ENCODE results near the gene ALDH18A1. TPM values are rescaled to one million over a fixed set of nuclear protein-coding genes. Genes with fewer than 3 reads are reported as not detected.
"Not testable (repeated sequence)": the region's sequence is repeated elsewhere in the genome, so short reads cannot be mapped to it uniquely, and the experiment has no call there.

ALDH18A1 gene
- total RNA-seq, 1 donor from 2014 or later, result 172 TPM

- TF ChIP-seq CTCF (conservative IDR thresholded peaks at IDR 0.05), result no peak
- Mint-ChIP-seq H3K27ac (ENCODE audit: unreplicated experiment) (no peak overlapping the region), H3K4me1 (no peaks in the 10 kb centered on the region), H3K9me3 (no peaks in the 10 kb centered on the region), H3K36me3 (ENCODE audit: low read depth) (peaks cover 34% of the 10 kb centered on the region), H3K27me3 (ENCODE audit: low read depth) (no peaks in the 10 kb centered on the region), H3K4me3 (no peak overlapping the region)
- DNase-seq (ENCODE audit: low read depth, low spot score), result no peak
These were observed 21.2 kb downstream of the ALDH18A1 start for GRCh38 chr10:95635319-95635733.

- H3K36me3 Mint-ChIP-seq (ENCODE audit: low read depth), result peaks cover 30% of the 10 kb centered on the region
These were observed 27.7 kb downstream of the ALDH18A1 start for GRCh38 chr10:95628786-95629185.

GRCh38 chr10:95626500-95626899, 30.0 kb downstream of the ALDH18A1 start:
- H3K27ac Mint-ChIP-seq (ENCODE audit: unreplicated experiment), result no peak overlapping the region

More at GRCh38 chr10:95628786-95629185, 27.7 kb downstream of the ALDH18A1 start:
- Mint-ChIP-seq H3K27me3 (ENCODE audit: low read depth) (no peaks in the 10 kb centered on the region), H3K4me1 (no peaks in the 10 kb centered on the region), H3K9me3 (no peaks in the 10 kb centered on the region), H3K27ac (ENCODE audit: unreplicated experiment) (no peak overlapping the region), H3K4me3 (no peak overlapping the region)
- DNase-seq (ENCODE audit: low read depth, low spot score), result no peak
- TF ChIP-seq CTCF (conservative IDR thresholded peaks at IDR 0.05), result no peak

GRCh38 chr10:95620415-95620814, 36.1 kb downstream of the ALDH18A1 start:
- not testable (repeated sequence) for H3K27ac Mint-ChIP-seq (ENCODE audit: unreplicated experiment); H3K4me1 Mint-ChIP-seq; H3K4me3 Mint-ChIP-seq; H3K27me3 Mint-ChIP-seq (ENCODE audit: low read depth); H3K9me3 Mint-ChIP-seq; DNase-seq (ENCODE audit: low read depth, low spot score)
- H3K36me3 Mint-ChIP-seq (ENCODE audit: low read depth), result peaks cover 33% of the 10 kb centered on the region

More at GRCh38 chr10:95626500-95626899, 30.0 kb downstream of the ALDH18A1 start:
- no peak for DNase-seq (ENCODE audit: low read depth, low spot score)
- Mint-ChIP-seq H3K9me3 (no peaks in the 10 kb centered on the region), H3K36me3 (ENCODE audit: low read depth) (peaks cover 17% of the 10 kb centered on the region), H3K4me1 (no peaks in the 10 kb centered on the region), H3K4me3 (no peak overlapping the region), H3K27me3 (ENCODE audit: low read depth) (no peaks in the 10 kb centered on the region)
- TF ChIP-seq CTCF (conservative IDR thresholded peaks at IDR 0.05), result no peak

GRCh38 chr10:95618101-95618500, 38.4 kb downstream of the ALDH18A1 start:
- H3K9me3 Mint-ChIP-seq, result no peaks in the 10 kb centered on the region
- no peak for TF ChIP-seq CTCF (conservative IDR thresholded peaks at IDR 0.05)
- DNase-seq (ENCODE audit: low read depth, low spot score), result no peak
- no peak overlapping the region for H3K4me3 Mint-ChIP-seq
- H3K36me3 Mint-ChIP-seq (ENCODE audit: low read depth), result peaks cover 36% of the 10 kb centered on the region
- no peaks in the 10 kb centered on the region for H3K4me1 Mint-ChIP-seq
- H3K27ac Mint-ChIP-seq (ENCODE audit: unreplicated experiment), result no peak overlapping the region
- no peaks in the 10 kb centered on the region for H3K27me3 Mint-ChIP-seq (ENCODE audit: low read depth)

- peaks cover 37% of the 10 kb centered on the region for H3K36me3 Mint-ChIP-seq (ENCODE audit: low read depth)
- H3K4me1 Mint-ChIP-seq, result no peaks in the 10 kb centered on the region
- no peaks in the 10 kb centered on the region for H3K9me3 Mint-ChIP-seq
- H3K27me3 Mint-ChIP-seq (ENCODE audit: low read depth), result no peaks in the 10 kb centered on the region
- no peak for DNase-seq (ENCODE audit: low read depth, low spot score)
- no peak for TF ChIP-seq CTCF (conservative IDR thresholded peaks at IDR 0.05)
- H3K27ac Mint-ChIP-seq (ENCODE audit: unreplicated experiment), result no peak overlapping the region
- no peak overlapping the region for H3K4me3 Mint-ChIP-seq
These were observed 40.1 kb downstream of the ALDH18A1 start for GRCh38 chr10:95616446-95616845.
